ENCODE measurements around the gene FBXW7.

Gene FBXW7

DNA sequence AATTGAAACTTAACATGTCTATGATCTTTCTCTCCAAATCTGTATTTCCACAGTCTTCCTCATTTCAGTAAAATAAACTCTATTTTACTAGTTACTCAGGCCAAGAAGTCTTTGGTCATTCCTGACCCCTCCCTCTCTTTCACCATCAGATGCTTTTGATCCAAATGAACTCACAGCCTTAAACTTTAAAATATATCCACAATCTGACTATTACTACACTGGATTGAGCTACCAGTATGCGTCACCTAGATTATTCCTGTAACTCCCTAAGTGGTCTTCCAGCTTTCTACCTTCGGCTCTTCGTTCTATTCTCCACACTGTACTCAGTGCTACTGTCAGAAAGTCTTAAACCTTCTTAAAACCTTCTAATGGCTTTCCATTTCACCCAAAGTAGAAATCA is 195.1 kb downstream of the FBXW7 start:
- Histone ChIP-seq H3K9ac (ENCODE audit: low read depth, low read length) (no peak overlapping the region), H3K4me2 (ENCODE audit: low read length) (no peak overlapping the region), H3K4me3 (ENCODE audit: low read length) (no peak overlapping the region), H3K9me3 (replicated peaks; ENCODE audit: low read length) (no peaks in the 10 kb centered on the region), H3K36me3 (ENCODE audit: insufficient read depth, low read length) (no peaks in the 10 kb centered on the region), H3K27me3 (ENCODE audit: control insufficient read depth, insufficient read depth, low read length) (no peaks in the 10 kb centered on the region), H3K4me1 (ENCODE audit: control insufficient read depth, insufficient read depth, low read length) (no peaks in the 10 kb centered on the region)

DNA sequence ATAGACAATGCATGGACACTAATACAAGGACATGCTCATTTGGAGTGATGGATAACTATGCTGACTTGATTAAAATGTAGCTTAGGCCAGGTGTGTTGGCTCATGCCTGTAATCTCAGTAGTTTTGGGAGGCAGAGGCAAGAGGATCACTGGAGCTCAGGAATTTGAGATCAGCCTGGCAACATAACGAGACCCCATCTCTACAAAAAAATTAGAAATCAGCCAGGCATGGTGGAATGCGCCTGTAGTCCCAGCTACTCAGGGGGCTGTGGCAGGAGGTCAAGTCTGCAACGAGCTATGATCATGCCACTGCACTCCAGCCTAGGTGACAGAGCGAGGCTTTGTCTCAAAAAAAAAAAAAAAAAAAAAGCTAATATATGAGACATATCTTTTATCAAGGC is 196.3 kb downstream of the FBXW7 start:
- Histone ChIP-seq H3K4me3 (ENCODE audit: low read length) (no peak overlapping the region), H3K4me1 (ENCODE audit: control insufficient read depth, insufficient read depth, low read length) (no peaks in the 10 kb centered on the region), H3K9me3 (replicated peaks; ENCODE audit: low read length) (no peaks in the 10 kb centered on the region), H3K9ac (ENCODE audit: low read depth, low read length) (no peak overlapping the region), H3K27me3 (ENCODE audit: control insufficient read depth, insufficient read depth, low read length) (no peaks in the 10 kb centered on the region), H3K4me2 (ENCODE audit: low read length) (no peak overlapping the region), H3K36me3 (ENCODE audit: insufficient read depth, low read length) (no peaks in the 10 kb centered on the region)

DNA sequence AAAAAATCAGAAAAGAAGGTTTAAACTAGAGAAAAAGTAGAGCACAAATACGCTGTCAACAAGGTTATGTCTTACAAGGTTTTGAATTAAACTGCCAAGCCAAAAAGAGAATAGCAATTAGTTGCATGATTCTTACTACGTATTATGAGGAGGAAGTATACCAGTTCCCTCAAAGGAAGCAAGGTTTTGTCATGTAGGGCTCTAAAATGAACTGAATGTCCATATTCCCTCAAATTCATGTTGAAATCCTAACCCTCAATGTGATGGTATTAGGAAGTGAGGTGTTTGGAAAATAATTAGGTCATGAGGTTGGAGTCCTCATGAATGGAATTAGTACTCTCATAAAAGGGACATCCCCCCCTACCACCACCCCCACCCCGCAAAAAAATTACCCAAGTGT is 201.0 kb downstream of the FBXW7 start:
- Histone ChIP-seq H3K9ac (ENCODE audit: low read depth, low read length) (no peak overlapping the region), H3K4me2 (ENCODE audit: low read length) (no peak overlapping the region), H3K4me1 (ENCODE audit: control insufficient read depth, insufficient read depth, low read length) (no peaks in the 10 kb centered on the region), H3K36me3 (ENCODE audit: insufficient read depth, low read length) (peaks cover 6% of the 10 kb centered on the region), H3K9me3 (replicated peaks; ENCODE audit: low read length) (no peaks in the 10 kb centered on the region), H3K4me3 (ENCODE audit: low read length) (no peak overlapping the region), H3K27me3 (ENCODE audit: control insufficient read depth, insufficient read depth, low read length) (no peaks in the 10 kb centered on the region)

DNA sequence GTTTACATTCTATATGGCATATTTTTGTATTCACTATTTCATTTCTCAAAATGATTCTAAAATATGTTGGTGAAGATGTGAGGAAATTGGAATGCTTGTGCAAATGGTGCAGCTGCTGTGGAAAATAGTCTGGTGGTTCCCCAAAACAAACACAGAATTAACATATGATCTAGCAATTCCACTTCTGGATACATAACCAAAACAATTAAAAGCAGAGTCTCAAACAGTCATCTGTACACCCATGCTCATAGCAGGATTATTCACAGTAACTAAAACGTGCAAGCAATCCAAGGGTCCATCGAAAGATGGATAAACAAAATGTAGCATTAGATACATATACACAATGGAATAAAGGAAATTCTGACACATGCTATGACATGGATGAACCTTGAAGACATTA is 204.8 kb downstream of the FBXW7 start:
- Histone ChIP-seq H3K4me3 (ENCODE audit: low read length) (no peak overlapping the region), H3K4me2 (ENCODE audit: low read length) (no peak overlapping the region), H3K4me1 (ENCODE audit: control insufficient read depth, insufficient read depth, low read length) (no peaks in the 10 kb centered on the region), H3K36me3 (ENCODE audit: insufficient read depth, low read length) (peaks cover 15% of the 10 kb centered on the region), H3K27me3 (ENCODE audit: control insufficient read depth, insufficient read depth, low read length) (no peaks in the 10 kb centered on the region), H3K9ac (ENCODE audit: low read depth, low read length) (no peak overlapping the region), H3K9me3 (replicated peaks; ENCODE audit: low read length) (no peaks in the 10 kb centered on the region)

DNA sequence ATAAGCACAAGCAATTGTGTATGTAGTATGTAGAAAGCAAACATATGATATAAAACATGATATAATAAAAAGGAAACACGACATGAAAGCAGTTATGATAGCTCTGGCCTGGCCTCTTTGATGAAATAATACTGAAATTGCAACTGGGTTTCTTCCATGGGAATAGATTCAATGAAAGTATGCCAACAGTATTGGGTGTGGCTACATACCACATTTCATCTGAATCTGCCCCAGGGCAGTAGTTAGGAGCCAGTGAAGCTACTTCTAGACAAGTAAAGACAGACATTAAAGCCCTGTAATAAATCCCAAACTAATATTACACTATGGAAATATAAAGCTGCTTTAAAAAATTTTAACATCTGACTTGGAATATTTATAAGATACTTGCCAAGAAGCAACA is 207.3 kb downstream of the FBXW7 start:
- Histone ChIP-seq H3K9ac (ENCODE audit: low read depth, low read length) (no peak overlapping the region), H3K36me3 (ENCODE audit: insufficient read depth, low read length) (peaks cover 18% of the 10 kb centered on the region), H3K4me1 (ENCODE audit: control insufficient read depth, insufficient read depth, low read length) (no peaks in the 10 kb centered on the region), H3K27me3 (ENCODE audit: control insufficient read depth, insufficient read depth, low read length) (no peaks in the 10 kb centered on the region), H3K4me3 (ENCODE audit: low read length) (no peak overlapping the region), H3K4me2 (ENCODE audit: low read length) (no peak overlapping the region), H3K9me3 (replicated peaks; ENCODE audit: low read length) (no peaks in the 10 kb centered on the region)

DNA sequence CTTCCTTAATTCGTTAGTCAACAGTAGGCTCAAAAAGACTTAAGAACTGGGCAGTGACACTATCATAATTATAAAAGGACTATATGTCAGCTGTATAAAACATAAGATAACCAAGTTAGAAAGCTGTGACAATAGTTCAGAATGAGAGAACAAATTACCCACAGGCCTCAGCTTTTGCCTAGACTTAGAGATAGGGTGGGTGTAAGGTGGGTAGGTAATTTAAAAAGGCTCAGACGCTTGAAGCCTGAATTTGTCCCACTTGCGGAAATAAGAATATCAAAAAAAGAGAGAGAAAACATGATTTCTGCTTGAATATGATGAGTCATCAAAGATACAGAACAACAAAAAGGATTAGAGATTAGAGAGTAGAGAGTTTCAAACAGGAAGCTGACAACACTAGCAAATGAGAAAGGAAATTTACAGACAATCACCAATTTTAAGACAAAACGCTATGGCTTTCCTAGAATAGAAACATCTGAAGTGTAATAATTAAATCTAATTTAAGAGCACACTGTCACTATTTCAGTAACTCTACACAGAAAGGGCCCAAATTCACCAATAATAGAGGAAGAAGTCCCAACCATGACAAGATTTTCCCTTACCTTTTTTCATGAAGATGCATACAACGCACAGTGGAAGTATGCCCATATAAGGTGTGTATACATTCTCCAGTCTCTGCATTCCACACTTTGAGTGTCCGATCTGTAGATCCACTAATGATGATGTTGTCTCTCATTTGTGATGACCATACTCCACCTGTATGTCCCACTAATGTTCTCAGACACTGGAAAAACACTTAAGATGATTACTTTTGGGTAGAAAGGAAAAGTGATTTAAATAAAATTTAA is 208.1 kb downstream of the FBXW7 start:
- Histone ChIP-seq H3K9ac (ENCODE audit: low read depth, low read length) (no peak overlapping the region), H3K36me3 (ENCODE audit: insufficient read depth, low read length) (peaks cover 18% of the 10 kb centered on the region), H3K4me3 (ENCODE audit: low read length) (no peak overlapping the region), H3K4me1 (ENCODE audit: control insufficient read depth, insufficient read depth, low read length) (no peaks in the 10 kb centered on the region), H3K4me2 (ENCODE audit: low read length) (no peak overlapping the region), H3K27me3 (ENCODE audit: control insufficient read depth, insufficient read depth, low read length) (no peaks in the 10 kb centered on the region), H3K9me3 (replicated peaks; ENCODE audit: low read length) (no peaks in the 10 kb centered on the region)

DNA sequence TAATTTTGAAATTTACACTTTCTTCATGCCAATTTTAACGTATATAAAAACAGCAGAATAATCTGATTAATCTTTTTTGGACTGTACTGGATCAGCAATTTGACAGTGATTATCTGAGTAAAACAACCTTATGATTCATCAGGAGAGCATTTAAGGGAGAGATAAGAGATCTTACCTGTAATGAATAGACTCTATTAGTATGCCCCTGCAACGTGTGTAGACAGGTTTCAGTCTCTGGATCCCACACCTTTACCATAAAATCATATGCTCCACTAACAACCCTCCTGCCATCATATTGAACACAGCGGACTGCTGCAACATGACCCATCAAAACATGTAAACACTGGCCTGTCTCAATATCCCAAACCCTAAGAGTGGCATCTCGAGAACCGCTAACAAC is 210.1 kb downstream of the FBXW7 start:
- Histone ChIP-seq H3K27me3 (ENCODE audit: control insufficient read depth, insufficient read depth, low read length) (no peaks in the 10 kb centered on the region), H3K9me3 (replicated peaks; ENCODE audit: low read length) (no peaks in the 10 kb centered on the region), H3K4me1 (ENCODE audit: control insufficient read depth, insufficient read depth, low read length) (no peaks in the 10 kb centered on the region), H3K4me2 (ENCODE audit: low read length) (no peak overlapping the region), H3K4me3 (ENCODE audit: low read length) (no peak overlapping the region), H3K9ac (ENCODE audit: low read depth, low read length) (no peak overlapping the region), H3K36me3 (ENCODE audit: insufficient read depth, low read length) (peaks cover 12% of the 10 kb centered on the region)

DNA sequence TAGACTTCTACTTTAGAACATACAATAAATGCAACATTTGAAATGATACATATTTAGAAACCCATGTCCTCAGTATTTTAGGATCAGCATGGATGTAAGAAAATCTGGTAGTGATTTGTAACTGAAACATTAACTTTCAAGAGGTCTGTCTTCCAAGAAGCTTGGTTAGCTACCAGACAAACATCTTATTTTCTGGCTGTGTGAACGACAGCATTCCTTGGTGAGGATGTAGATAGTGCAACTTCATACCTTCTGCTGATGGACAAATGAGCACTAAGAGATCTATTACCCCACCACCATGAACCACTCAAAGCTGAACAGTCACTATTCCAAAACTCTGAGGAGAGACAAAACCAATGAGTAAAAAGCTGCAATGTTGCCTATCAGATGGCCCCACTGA is 212.7 kb downstream of the FBXW7 start:
- H3K4me1 ChIP-seq (ENCODE audit: control insufficient read depth, insufficient read depth, low read length): no peaks in the 10 kb centered on the region
- H3K36me3 ChIP-seq (ENCODE audit: insufficient read depth, low read length): peaks cover 7% of the 10 kb centered on the region
- H3K4me3 ChIP-seq (ENCODE audit: low read length): no peak overlapping the region
- no peaks in the 10 kb centered on the region for H3K9me3 ChIP-seq (replicated peaks; ENCODE audit: low read length)
- no peak overlapping the region for H3K4me2 ChIP-seq (ENCODE audit: low read length)
- no peak overlapping the region for H3K9ac ChIP-seq (ENCODE audit: low read depth, low read length)
- H3K27me3 ChIP-seq (ENCODE audit: control insufficient read depth, insufficient read depth, low read length): no peaks in the 10 kb centered on the region

DNA sequence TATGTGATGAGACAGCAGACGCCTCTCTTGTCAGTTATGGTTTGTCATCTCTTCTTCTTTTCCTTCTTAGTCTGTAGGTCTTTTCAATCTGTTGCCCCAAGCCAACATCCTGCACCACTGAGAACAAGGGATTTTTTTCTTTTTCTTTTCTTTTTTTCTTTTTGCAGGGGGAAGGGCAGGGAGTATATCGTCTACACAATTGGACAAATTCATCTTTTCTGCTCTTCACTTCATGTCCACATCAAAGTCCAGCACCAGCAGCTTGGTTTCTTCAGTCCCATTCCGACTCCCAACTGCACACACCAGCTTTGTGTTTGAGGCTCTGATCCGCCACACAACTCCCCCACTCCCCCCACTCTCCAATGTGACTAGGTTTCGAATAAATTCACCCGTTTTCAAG is 213.2 kb downstream of the FBXW7 start:
- H3K4me1 ChIP-seq (ENCODE audit: control insufficient read depth, insufficient read depth, low read length): no peaks in the 10 kb centered on the region
- no peak overlapping the region for H3K4me2 ChIP-seq (ENCODE audit: low read length)
- peaks cover 3% of the 10 kb centered on the region for H3K36me3 ChIP-seq (ENCODE audit: insufficient read depth, low read length)
- H3K27me3 ChIP-seq (ENCODE audit: control insufficient read depth, insufficient read depth, low read length): no peaks in the 10 kb centered on the region
- H3K9ac ChIP-seq (ENCODE audit: low read depth, low read length): no peak overlapping the region
- no peaks in the 10 kb centered on the region for H3K9me3 ChIP-seq (replicated peaks; ENCODE audit: low read length)
- H3K4me3 ChIP-seq (ENCODE audit: low read length): no peak overlapping the region

DNA sequence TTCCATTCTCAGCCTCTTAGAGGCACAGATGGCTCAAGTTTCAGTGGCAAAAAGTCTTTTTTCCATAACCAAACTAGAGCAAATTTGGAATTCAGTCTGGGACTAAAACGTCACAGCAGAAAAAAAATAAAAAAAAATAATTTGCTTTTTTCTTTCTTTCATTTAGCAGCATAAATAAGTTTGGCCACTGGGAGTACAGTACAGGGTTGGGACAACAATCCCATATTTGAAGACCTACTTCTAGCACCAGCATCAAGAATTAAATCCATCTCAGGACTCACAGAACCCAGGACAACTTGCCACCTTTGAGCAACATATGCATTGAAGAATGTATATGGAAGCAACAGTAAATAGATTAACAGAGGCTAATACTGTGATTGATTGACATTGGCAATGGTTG is 214.0 kb downstream of the FBXW7 start:
- H3K27me3 ChIP-seq (ENCODE audit: control insufficient read depth, insufficient read depth, low read length): no peaks in the 10 kb centered on the region
- no peak overlapping the region for H3K4me3 ChIP-seq (ENCODE audit: low read length)
- H3K4me1 ChIP-seq (ENCODE audit: control insufficient read depth, insufficient read depth, low read length): no peaks in the 10 kb centered on the region
- H3K4me2 ChIP-seq (ENCODE audit: low read length): no peak overlapping the region
- peaks cover 3% of the 10 kb centered on the region for H3K36me3 ChIP-seq (ENCODE audit: insufficient read depth, low read length)
- H3K9ac ChIP-seq (ENCODE audit: low read depth, low read length): no peak overlapping the region
- no peaks in the 10 kb centered on the region for H3K9me3 ChIP-seq (replicated peaks; ENCODE audit: low read length)

DNA sequence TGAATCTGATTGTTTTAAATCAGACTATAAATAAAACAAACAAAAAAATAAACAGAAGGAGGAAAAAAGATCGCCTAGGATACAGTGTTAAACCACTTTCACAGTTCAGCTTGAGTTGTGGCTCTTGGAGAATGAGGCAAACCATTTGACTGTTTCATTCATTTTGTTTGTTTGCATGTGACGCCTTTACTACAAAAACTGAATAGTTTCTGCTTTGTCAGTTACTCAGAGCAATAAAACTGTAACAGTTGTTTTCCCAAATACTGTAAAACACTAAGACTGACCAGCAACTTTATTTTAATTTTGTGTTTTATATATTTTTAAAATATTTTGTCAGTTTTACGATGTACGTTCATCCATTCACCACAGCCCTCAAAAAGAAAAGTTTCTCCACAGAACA is 214.5 kb downstream of the FBXW7 start:
- Histone ChIP-seq H3K36me3 (ENCODE audit: insufficient read depth, low read length) (peaks cover 3% of the 10 kb centered on the region), H3K4me1 (ENCODE audit: control insufficient read depth, insufficient read depth, low read length) (no peaks in the 10 kb centered on the region), H3K4me3 (ENCODE audit: low read length) (no peak overlapping the region), H3K4me2 (ENCODE audit: low read length) (no peak overlapping the region), H3K9me3 (replicated peaks; ENCODE audit: low read length) (no peaks in the 10 kb centered on the region), H3K9ac (ENCODE audit: low read depth, low read length) (no peak overlapping the region), H3K27me3 (ENCODE audit: control insufficient read depth, insufficient read depth, low read length) (no peaks in the 10 kb centered on the region)

DNA sequence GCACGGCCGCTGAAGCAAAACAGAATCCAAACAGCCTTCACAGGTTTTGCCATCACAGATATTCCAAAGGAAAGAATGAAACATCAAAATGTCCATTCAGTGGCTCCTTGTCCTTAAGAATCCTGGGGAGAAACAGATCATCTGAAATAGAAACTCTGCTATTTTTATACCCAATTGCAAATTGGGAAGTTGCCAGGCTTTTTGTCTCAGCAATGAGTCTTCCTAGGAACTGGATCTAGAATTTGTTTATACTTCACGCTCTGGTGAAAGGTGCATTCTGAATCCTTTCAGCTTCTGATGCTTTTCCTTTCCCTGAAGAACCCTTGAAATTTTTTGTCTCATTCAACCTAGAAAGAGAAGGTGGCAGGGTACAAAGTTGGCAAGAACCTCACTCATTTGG is 218.9 kb downstream of the FBXW7 start:
- Histone ChIP-seq H3K36me3 (ENCODE audit: insufficient read depth, low read length) (no peaks in the 10 kb centered on the region), H3K4me3 (ENCODE audit: low read length) (no peak overlapping the region), H3K4me1 (ENCODE audit: control insufficient read depth, insufficient read depth, low read length) (no peaks in the 10 kb centered on the region), H3K9ac (ENCODE audit: low read depth, low read length) (no peak overlapping the region), H3K27me3 (ENCODE audit: control insufficient read depth, insufficient read depth, low read length) (no peaks in the 10 kb centered on the region), H3K4me2 (ENCODE audit: low read length) (no peak overlapping the region), H3K9me3 (replicated peaks; ENCODE audit: low read length) (no peaks in the 10 kb centered on the region)

Data from skeletal muscle satellite cell (primary cell).